Measurements from ENCODE around the gene WDR20.

The WDR20 gene

GRCh38 chr14:102200690-102201352, 61.1 kb downstream of the WDR20 start:
- no peak overlapping the region for H3K4me3 ChIP-seq (ENCODE audit: low read length)
- no peak for DNase-seq (ENCODE audit: low read depth)
- TF ChIP-seq CTCF (IDR thresholded peaks at IDR 0.05; ENCODE audit: insufficient read depth, low read depth, low read length, missing control alignments): no peak

GRCh38 chr14:102201353-102201738, 61.6 kb downstream of the WDR20 start:
- no peak for TF ChIP-seq CTCF (IDR thresholded peaks at IDR 0.05; ENCODE audit: insufficient read depth, low read depth, low read length, missing control alignments)

GRCh38 chr14:102201776-102202175, 62.1 kb downstream of the WDR20 start:
- H3K4me3 ChIP-seq (ENCODE audit: low read length): no peak overlapping the region
- TF ChIP-seq CTCF (IDR thresholded peaks at IDR 0.05; ENCODE audit: insufficient read depth, low read depth, low read length, missing control alignments): no peak
- DNase-seq (ENCODE audit: low read depth): no peak

More at GRCh38 chr14:102201353-102201738, 61.6 kb downstream of the WDR20 start:
- DNase-seq (ENCODE audit: low read depth): no peak
- H3K4me3 ChIP-seq (ENCODE audit: low read length): no peak overlapping the region

- DNase-seq (ENCODE audit: low read depth): no peak
- no peak for TF ChIP-seq CTCF (IDR thresholded peaks at IDR 0.05; ENCODE audit: insufficient read depth, low read depth, low read length, missing control alignments)
- H3K4me3 ChIP-seq (ENCODE audit: low read length): no peak overlapping the region
These were observed 63.2 kb downstream of the WDR20 start for GRCh38 chr14:102202944-102203343.

- H3K4me3 ChIP-seq (ENCODE audit: low read length): no peak overlapping the region
- no peak for DNase-seq (ENCODE audit: low read depth)
- no peak for TF ChIP-seq CTCF (IDR thresholded peaks at IDR 0.05; ENCODE audit: insufficient read depth, low read depth, low read length, missing control alignments)
These were observed 63.7 kb downstream of the WDR20 start for GRCh38 chr14:102203382-102203781.

- DNase-seq (ENCODE audit: low read depth): no peak
- no peak for TF ChIP-seq CTCF (IDR thresholded peaks at IDR 0.05; ENCODE audit: insufficient read depth, low read depth, low read length, missing control alignments)
These were observed 65.9 kb downstream of the WDR20 start for GRCh38 chr14:102205560-102205959.

GRCh38 chr14:102206918-102207317, 67.2 kb downstream of the WDR20 start:
- no peak for DNase-seq (ENCODE audit: low read depth)
- no peak overlapping the region for H3K4me3 ChIP-seq (ENCODE audit: low read length)
- TF ChIP-seq CTCF (IDR thresholded peaks at IDR 0.05; ENCODE audit: insufficient read depth, low read depth, low read length, missing control alignments): no peak

More at GRCh38 chr14:102205560-102205959, 65.9 kb downstream of the WDR20 start:
- no peak overlapping the region for H3K4me3 ChIP-seq (ENCODE audit: low read length)
